Measurements from ENCODE around the gene PLEK. TPM values are rescaled to one million over a fixed set of nuclear protein-coding genes. Genes with fewer than 3 reads are reported as not detected.

Gene PLEK
- total and polyA plus RNA-seq, 9 of the 15 experiments (the other 6 are each of a cell fraction or from before 2014, with no cell fraction given) = 0.14 to 1.2 (median 0.36) TPM

DNA sequence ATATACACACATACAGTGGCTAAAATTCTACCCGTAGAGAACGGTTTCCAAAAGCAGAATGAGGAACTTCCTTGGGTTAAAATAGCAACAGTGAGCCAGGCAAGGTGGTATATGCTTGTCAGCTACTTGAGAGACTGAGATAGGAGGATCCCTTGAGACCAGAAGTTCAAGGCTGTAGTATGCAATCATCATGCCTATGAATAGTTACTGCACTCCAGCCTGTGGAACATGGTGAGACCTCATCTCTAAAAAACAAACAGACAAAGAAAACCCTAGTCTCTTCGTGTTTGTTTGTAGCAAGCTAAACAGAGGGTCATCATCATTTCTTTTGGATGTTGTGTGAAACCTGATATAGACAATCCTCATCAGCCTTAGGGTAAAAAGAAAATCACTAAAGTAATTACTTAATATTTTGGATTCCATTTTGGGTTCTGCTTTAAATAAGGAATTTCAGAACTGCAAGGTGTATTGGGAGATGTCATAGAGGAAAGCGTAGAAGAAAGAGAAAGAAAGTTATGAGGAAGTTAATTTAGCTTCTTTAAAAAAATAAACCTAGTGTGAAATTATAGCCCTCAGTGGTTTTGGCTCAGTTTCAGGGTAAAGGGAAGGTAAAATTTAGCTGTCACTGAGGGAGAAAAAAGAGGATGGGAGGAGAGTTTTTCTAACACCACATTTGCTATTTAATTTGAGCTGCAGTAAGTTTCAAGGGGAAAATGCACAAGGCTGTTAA, 46.5 kb downstream of the PLEK start:
- intact Hi-C loops (cut with micrococcal nuclease) = no loop called here
- Histone ChIP-seq H3K27ac (ENCODE audit: extremely low read depth, low read depth, low read length) (no peak overlapping the region), H3K4me1 (replicated peaks in 1 of 2; ENCODE audit: control insufficient read depth in 2 of 2, insufficient read depth in 2 of 2, low read length in 2 of 2) (peaks cover 3 to 13% of the 10 kb centered on the region in 2 experiments; a peak in 3 of 5 replicates), H3K9me3 (replicated peaks; ENCODE audit: control insufficient read depth, insufficient read depth, low read depth, low read length) (no peaks in the 10 kb centered on the region), H3K27me3 (ENCODE audit: control insufficient read depth in 2 of 2, insufficient read depth in 2 of 2, low read length in 2 of 2) (no peaks in the 10 kb centered on the region), H3K79me2 (ENCODE audit: control insufficient read depth, insufficient read depth, low read length) (no peaks in the 10 kb centered on the region), H2AFZ (ENCODE audit: low read depth, low read length) (peak overlapping the region; percentile 23), H3K36me3 (ENCODE audit: control insufficient read depth, insufficient read depth, low read length) (no peaks in the 10 kb centered on the region), H3K9me1 (ENCODE audit: control insufficient read depth, insufficient read depth, low read length) (no peaks in the 10 kb centered on the region), H3K4me2 (ENCODE audit: insufficient read depth, low read length) (no peak overlapping the region), H4K20me1 (replicated peaks; ENCODE audit: control insufficient read depth, insufficient read depth, low read length) (no peaks in the 10 kb centered on the region), H3K9ac (ENCODE audit: insufficient read depth in 1 of 2, low read depth in 2 of 2, low read length in 2 of 2) (no peak overlapping the region), H3K4me3 (no peak overlapping the region)
- ChIA-PET POLR2A (interaction anchor here (0.6 kb wide), 1 partner anchor 112 kb away, joined by 3 read pairs; no protein-coding TSS in a partner anchor), CTCF (ENCODE audit: low intra/inter-chr PET ratio) (no interaction called here)
- no TSS peak for BruUV-seq (replicated peaks)
- 16% methylated on average over 4 of the region's 4 CpGs for WGBS (ENCODE audit: insufficient coverage, low coverage, missing lambda C conversion rate)
- ATAC-seq (peak; percentile 82), DNase-seq (ENCODE audit: extremely low read depth in 1 of 4, low spot score in 3 of 4) (peak in 1 of 4 experiments; percentile 28), FAIRE-seq (peak; percentile 69)
- TF ChIP-seq ZNF76 (CRISPR knock-in tag; IDR thresholded peaks at IDR 0.05; ENCODE audit: borderline replicate concordance) (no peak), RFX1 (IDR thresholded peaks at IDR 0.05) (no peak)
- TF ChIP-seq, protein P1, sequence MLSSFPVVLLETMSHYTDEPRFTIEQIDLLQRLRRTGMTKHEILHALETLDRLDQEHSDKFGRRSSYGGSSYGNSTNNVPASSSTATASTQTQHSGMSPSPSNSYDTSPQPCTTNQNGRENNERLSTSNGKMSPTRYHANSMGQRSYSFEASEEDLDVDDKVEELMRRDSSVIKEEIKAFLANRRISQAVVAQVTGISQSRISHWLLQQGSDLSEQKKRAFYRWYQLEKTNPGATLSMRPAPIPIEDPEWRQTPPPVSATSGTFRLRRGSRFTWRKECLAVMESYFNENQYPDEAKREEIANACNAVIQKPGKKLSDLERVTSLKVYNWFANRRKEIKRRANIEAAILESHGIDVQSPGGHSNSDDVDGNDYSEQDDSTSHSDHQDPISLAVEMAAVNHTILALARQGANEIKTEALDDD (IDR thresholded peaks at IDR 0.05) = 0 out of 2 replicates have a peak, but pooled peaks have one; percentile 38
- in situ Hi-C loops (cut with MboI) = no loop called here
